Sigmoid colon (tissue), 4 donors: ENCODE measurements around the gene PEAK1.

ENCODE experiments used
- EP300 ChIP-seq, 4 donors: sonication (generic); formaldehyde crosslinking; IDR thresholded peaks; one replicate each; pipeline ENCODE4 v1.6.1; 2017; ENCODE audit warnings: antibody characterized with exemption in 4 of 4
- TF ChIP-seq, protein P1 (sequence below), 4 experiments: fragments of 450-650 bp in 3 of 4; fragments of 200-600 bp in 1 of 4; IDR thresholded peaks; one replicate each; pipeline ENCODE4 v1.5.1; 2016 to 2019; ENCODE audit warnings: antibody characterized with exemption in 4 of 4, mild to moderate bottlenecking in 3 of 4, moderate library complexity in 2 of 4

DNA sequence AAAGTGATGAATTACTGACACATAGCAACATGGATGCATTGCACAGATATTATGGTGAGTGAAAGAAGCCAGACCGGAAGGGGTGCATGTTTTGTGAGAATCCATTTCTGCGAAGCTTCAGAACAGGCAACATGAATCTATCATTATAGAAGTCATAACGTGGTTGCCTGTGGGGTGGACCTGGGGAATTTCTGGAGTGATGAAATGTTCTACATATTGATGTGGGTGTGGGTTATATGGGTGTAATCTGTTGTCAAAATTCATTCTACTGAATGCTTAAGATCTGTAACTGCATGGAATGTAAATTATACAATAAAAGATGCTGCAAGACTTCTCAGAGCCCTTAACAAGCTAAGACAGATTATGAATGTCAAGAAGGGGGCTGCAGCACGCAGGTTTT lies 323.8 kb downstream of the PEAK1 start:
- no peak for TF ChIP-seq EP300 (IDR thresholded peaks at IDR 0.05)
- TF ChIP-seq, protein P1, sequence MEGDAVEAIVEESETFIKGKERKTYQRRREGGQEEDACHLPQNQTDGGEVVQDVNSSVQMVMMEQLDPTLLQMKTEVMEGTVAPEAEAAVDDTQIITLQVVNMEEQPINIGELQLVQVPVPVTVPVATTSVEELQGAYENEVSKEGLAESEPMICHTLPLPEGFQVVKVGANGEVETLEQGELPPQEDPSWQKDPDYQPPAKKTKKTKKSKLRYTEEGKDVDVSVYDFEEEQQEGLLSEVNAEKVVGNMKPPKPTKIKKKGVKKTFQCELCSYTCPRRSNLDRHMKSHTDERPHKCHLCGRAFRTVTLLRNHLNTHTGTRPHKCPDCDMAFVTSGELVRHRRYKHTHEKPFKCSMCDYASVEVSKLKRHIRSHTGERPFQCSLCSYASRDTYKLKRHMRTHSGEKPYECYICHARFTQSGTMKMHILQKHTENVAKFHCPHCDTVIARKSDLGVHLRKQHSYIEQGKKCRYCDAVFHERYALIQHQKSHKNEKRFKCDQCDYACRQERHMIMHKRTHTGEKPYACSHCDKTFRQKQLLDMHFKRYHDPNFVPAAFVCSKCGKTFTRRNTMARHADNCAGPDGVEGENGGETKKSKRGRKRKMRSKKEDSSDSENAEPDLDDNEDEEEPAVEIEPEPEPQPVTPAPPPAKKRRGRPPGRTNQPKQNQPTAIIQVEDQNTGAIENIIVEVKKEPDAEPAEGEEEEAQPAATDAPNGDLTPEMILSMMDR (IDR thresholded peaks at IDR 0.05): no peak
